Left lobe of liver (tissue), 2 donors: ENCODE results near the gene ZNF618. TPM values are rescaled to one million over a fixed set of nuclear protein-coding genes. Genes with fewer than 3 reads are reported as not detected.

Experiments used
- ATAC-seq: fragments of 200-7000 bp; cut with Tn5 transposase; one replicate; pipeline ENCODE4 v1.9.1; 2020; ENCODE audit warnings: mild to moderate bottlenecking, moderate library complexity
- DNase-seq: peaks from one replicate; pipeline ENCODE4 v3.0.0-alpha.2; 2020; ENCODE audit warnings: low spot score
- total RNA-seq: library from RNA; stranded (reverse); gene quantifications from one replicate; pipeline ENCODE4 v1.2.1, GENCODE V29; 2021
- donor health status: DM: no; HTN: no; CAD: no; lungs with moderate emphysema.
- donor health status: DM: no; HTN: yes; CAD: no.

The ZNF618 gene
- total RNA-seq, 1 donor from 2014 or later, result 5.7 TPM

- ATAC-seq (no peak), DNase-seq (no peak)
Observed at GRCh38 chr9:114014044-114014443, 137.9 kb downstream of the ZNF618 start.

- ATAC-seq, result peak; percentile 70
- DNase-seq, result peak; percentile 29
Observed at GRCh38 chr9:114015607-114016006, 139.5 kb downstream of the ZNF618 start.

- DNase-seq, result peak; percentile 27
- ATAC-seq, result no peak
Observed at GRCh38 chr9:114016101-114016500, 140.0 kb downstream of the ZNF618 start.

- peak; percentile 41 for DNase-seq
- no peak for ATAC-seq
Observed at GRCh38 chr9:114016629-114017423, 140.7 kb downstream of the ZNF618 start.

DNA sequence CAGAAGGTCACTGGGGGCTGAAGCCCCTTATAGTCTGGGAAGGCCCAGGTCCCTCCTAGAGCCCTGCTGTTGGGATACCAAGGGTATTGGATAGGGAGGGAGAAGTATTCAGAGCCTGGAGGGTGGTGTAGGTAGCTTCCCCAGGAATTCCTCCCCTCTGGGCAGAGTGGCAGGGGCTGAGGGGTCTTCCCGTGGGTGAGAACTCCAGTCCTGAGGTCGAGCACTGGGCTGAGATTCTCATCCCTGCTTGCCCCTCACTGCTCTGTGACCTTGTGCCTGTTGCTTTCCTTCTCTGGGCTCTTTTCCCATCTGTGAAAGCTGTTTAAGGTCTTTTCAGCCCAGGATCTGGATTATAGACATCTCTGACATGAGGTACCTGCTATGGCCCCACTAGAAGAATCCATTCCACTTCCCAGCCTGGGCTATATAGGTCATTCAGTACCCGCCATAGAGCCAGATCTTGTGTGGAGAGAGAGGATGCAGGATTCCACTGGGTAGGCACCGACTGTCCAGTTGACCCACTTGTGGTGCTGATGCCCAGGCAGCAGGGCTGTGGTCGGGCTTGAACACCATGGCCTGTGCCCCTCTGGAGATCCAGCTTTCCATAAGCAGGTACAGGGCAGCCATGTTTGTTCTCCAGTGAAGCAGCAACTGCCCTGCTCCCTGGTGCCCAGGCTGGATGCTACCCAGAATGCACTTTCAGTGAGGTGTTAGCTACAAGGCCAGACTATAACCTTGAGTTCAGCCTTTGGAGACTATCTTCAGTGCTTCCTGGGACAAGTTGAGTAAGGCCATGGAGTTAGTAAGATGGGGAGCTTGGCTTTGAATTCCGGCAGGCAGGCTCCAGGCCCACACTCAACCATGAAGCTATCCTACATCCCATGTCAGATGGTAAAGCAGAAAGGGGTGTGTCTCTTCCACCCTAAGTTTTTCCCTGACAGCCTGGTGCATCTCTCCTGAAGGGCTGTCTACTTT is 141.9 kb downstream of the ZNF618 start:
- DNase-seq, result peak; percentile 30
- no peak for ATAC-seq

DNA sequence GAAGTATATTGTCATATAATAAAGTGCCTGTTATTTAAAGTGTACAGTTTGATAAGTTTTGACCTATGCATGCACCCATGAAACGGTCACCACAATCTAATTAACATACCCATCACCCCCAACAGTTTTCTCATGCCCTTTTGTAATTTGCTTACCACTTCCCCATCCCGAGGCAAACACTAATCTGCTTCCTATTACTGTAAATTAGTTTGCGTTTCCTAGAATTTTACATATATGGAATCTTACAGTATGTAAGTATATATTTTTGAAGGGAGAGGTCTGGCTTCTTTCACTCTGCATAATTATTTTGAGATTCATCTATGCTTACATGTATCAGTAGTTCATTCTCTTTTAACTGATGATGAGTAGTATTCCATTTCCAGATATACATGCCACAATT is 145.5 kb downstream of the ZNF618 start:
- DNase-seq, result no peak
- ATAC-seq, result no peak

DNA sequence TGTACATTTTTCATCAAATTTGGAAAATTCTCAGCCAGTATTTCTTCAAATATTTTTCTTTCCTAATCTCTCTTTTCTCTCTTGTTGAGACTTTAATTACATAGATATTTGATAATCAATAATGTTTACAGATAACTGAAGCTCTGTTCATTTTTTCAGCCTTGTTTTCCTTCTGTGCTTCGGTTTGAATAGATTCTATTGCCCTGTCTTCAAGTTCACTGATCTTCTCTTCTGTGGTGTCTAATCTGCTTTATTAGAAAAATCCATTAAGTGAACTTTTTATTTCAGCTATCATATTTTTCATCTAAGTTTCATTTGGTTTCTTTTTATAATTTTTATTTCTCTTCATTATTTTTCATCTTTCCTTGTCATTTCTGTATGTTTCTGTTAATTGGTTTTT is 147.9 kb downstream of the ZNF618 start:
- no peak for ATAC-seq
- DNase-seq, result no peak

- no peak for ATAC-seq
- peak; percentile 11 for DNase-seq
Observed at GRCh38 chr9:114025196-114025753, 149.2 kb downstream of the ZNF618 start.

DNA sequence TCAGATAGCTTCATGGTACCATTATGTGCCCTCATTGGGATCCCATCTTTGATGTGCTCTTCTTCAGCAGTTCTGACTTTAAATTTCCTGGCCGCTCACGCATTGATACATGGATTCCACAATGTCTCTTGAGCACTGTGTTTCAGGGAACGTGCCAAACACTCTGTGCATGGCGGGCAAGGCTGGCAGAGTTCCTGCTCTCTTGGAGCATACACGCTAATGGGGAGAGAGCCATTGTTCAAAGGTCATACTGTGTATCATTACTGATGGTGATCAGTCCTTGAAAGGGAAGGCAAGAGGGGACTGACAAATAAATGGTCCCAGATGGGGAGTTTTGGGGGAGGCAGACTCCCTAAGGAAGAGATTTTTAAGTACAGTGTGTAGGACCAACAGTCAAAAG is 149.7 kb downstream of the ZNF618 start:
- DNase-seq, result peak; percentile 37
- peak; percentile 51 for ATAC-seq

GRCh38 chr9:114026335-114026734 is 150.2 kb downstream of the ZNF618 start:
- DNase-seq (peak; percentile 22), ATAC-seq (no peak)

DNA sequence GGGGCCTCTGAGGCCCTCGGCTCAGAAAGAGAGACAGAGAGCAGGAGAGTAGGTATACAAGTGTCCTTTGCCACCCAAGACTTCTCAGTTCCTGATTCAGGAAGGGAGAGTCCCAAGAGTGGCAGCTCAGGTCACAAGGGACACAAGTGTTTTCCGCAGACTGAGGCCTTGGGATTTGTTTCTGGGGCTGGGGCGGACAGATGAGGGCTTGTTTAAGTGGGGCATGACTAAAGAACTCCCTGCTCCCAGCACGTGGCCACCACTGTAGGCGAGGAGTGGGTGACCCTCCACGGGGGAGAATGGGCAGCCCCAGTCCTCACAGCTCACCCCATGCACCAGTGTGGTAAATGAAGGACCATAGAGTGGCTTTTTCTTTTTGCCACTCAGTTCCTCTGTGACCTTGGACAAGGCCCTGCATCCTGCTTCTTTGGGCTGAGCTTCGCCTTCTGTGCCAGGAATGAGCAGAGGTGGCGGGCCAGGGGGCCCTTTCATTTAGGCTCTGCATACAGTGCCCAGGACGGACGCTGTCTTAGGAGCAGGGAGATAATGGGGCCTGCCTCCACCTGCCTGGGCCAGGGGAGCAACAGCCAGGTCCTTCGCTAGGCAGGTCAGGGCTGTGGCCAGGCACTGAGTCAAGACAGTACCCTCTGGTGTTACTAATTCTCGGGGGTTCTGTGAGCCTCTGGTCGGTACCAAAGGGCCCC is 151.2 kb downstream of the ZNF618 start:
- DNase-seq (peak; percentile 29), ATAC-seq (no peak)

GRCh38 chr9:114027863-114028465 is 151.9 kb downstream of the ZNF618 start:
- ATAC-seq, result no peak
- peak; percentile 12 for DNase-seq

GRCh38 chr9:114028646-114029045 is 152.5 kb downstream of the ZNF618 start:
- ATAC-seq (no peak), DNase-seq (peak; percentile 38)

DNA sequence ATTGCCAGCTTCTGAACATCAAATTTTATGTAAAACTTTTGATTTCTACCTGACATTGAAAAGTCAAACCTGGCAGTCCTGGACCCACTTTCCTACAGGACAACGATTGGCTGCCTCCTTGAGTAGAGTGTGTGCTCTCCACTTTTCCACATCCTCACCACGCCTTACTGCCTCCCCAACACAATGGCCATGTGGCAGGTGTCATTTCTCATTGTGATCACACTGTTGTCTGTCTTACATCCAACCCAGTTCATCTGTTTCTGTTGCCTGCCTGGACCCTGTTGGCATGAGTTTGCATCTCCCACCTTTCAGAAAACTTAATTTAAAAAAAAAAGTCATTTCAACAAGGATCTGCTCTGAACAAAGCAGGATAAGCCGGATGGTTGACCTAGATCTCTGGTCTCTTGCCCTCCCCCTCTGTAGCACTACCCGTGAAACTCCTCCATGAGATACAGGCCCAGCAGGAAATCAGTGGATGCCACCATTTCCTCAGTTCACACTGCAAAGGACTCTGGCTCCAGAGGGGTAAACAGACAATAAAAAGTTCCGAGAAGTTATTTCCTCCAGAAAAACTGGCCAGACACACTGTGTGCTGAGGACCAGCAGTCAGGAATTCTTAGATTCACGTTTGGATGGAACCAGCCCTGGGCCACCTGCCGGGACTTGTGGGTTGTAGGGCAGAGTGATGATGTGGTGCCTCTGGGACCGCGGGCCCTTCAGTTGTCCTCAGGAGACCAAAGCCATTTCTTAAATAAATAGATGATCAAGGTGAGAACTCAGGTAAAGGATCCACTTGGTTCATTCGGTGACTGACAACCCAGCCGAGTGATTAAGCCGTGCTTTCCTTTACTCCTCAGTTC is 153.4 kb downstream of the ZNF618 start:
- ATAC-seq (no peak), DNase-seq (peak; percentile 28)

DNA sequence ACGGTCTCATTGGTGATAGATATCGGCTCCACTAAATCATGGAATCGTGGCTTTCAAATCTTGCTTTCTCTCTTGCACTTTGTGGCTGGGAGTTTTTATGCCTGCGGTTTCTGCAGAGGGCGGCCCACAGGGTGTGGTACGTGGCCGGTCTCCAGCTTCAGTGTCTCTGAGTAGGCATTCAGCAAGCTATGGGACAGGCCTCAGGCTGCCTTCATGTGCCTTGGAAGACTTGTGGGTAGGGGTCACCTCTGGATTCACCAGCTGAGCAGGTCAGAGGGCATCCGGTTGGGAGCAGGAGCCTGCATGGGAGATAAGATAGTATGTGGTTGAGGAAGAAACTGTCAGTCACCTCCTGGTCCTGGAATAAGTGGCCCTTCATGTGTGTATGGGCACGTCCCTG is 154.3 kb downstream of the ZNF618 start:
- DNase-seq (peak; percentile 24), ATAC-seq (no peak)

DNA sequence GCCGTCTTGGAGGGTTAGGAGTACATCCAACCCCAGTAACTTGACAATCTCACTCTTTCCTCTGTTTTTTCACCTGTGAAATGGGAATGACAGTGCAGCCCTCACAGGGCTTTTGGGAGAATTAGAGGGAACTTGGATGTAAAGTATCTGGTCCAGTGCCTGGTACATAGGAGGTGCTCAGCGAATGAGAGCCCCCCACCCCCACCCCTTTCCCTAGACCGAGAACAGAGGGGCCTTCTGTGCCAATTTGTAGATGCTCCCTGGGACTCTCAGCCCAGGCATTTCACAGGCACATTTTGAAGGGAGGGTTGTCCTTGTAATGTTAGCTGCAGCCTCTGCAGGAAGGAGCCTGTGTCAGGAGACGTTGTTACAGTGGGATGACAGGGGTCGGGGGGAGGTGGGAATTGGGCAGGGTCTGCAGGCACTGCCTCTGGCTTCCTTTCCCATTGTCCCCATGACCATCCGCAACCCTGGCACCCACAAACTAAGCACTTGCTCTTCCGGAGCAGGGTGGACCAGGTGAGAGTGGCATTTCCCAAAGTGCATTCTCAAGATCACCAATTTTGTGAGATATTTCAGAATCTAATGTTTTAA is 155.0 kb downstream of the ZNF618 start:
- ATAC-seq (no peak), DNase-seq (peak; percentile 18)

DNA sequence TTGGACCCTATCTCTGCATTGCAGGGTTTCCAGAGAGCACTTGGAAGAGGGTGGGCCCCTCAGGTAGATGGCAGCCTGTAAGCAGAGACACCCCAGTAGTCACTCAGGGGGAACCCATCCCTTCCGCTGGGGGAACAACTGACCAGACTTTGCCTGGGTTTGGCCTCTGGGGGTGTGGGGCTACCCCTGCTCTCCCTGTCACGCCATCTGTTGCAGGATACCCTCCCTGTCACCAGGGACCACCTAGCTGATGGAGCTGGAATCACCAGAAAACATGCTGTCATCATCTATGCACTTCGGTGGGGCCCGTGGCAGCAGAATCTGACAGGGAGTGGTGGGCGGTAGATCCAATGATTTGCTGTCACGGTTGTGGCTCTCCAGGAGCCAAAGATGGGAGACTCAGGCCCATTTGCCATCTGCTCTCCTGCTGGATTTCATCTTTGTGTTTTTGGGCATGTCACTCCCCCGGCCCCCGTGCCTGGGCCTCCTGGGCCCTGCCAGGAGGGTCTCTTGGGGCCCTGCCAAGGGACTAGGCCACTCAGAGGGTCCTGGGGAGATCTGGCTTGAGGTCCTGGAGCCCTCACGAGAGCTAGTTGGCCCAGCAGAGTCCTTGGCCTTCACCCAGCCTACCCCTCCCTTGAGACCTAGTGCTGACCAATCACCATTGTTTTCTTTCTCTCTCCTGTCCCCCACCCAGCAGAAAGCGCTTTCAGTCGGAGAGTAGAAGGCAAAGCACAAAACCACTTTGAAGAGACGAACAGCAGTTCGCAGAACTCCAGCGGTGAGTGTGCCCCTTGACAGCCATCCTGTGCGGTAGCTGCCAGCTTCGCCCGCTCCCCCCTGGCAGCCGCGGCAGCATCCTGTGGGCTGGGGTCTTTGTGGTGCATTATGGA is 156.1 kb downstream of the ZNF618 start:
- ATAC-seq (no peak), DNase-seq (peak; percentile 38)
